Panc1 (cell line): ENCODE results near the gene CEACAM20.
"Not testable (repeated sequence)": the region's sequence is repeated elsewhere in the genome, so short reads cannot be mapped to it uniquely, and the experiment has no call there.

ENCODE experiments used
- POLR2AphosphoS5 ChIP-seq: IDR thresholded peaks from 2 replicates; pipeline ENCODE4 v1.6.1; 2012; ENCODE audit warnings: mild to moderate bottlenecking, low read depth, low read length, moderate library complexity
- SIN3A ChIP-seq: IDR thresholded peaks from 2 replicates; pipeline ENCODE4 v1.6.1; 2012; ENCODE audit warnings: low read depth, mild to moderate bottlenecking, low read length, moderate library complexity, borderline replicate concordance; ENCODE audit not compliant: insufficient read depth
- TCF7L2 ChIP-seq: IDR thresholded peaks from 2 replicates; pipeline ENCODE4 v1.6.1; 2011; ENCODE audit warnings: mild to moderate bottlenecking, low read depth, low read length, inconsistent platforms
- TF ChIP-seq, protein P1 (sequence below): fragments of 450-650 bp; IDR thresholded peaks from 2 replicates; pipeline ENCODE4 v1.5.1; 2017; ENCODE audit warnings: mild to moderate bottlenecking
- TF ChIP-seq, protein P2 (sequence below), 2 experiments: IDR thresholded peaks; 2 replicates each; pipeline ENCODE4 v1.6.1; 2011 to 2012; ENCODE audit warnings: low read depth in 2 of 2, control low read depth in 1 of 2, low read length in 1 of 2, mild to moderate bottlenecking in 1 of 2, moderate library complexity in 1 of 2; ENCODE audit not compliant: insufficient read depth in 1 of 2

GRCh38 chr19:44535361-44535760 is 5.9 kb upstream of the CEACAM20 start:
- TF ChIP-seq, protein P1, sequence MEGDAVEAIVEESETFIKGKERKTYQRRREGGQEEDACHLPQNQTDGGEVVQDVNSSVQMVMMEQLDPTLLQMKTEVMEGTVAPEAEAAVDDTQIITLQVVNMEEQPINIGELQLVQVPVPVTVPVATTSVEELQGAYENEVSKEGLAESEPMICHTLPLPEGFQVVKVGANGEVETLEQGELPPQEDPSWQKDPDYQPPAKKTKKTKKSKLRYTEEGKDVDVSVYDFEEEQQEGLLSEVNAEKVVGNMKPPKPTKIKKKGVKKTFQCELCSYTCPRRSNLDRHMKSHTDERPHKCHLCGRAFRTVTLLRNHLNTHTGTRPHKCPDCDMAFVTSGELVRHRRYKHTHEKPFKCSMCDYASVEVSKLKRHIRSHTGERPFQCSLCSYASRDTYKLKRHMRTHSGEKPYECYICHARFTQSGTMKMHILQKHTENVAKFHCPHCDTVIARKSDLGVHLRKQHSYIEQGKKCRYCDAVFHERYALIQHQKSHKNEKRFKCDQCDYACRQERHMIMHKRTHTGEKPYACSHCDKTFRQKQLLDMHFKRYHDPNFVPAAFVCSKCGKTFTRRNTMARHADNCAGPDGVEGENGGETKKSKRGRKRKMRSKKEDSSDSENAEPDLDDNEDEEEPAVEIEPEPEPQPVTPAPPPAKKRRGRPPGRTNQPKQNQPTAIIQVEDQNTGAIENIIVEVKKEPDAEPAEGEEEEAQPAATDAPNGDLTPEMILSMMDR, result not testable (repeated sequence)
- TF ChIP-seq SIN3A, TCF7L2, POLR2AphosphoS5: not testable (repeated sequence)
- TF ChIP-seq, protein P2, sequence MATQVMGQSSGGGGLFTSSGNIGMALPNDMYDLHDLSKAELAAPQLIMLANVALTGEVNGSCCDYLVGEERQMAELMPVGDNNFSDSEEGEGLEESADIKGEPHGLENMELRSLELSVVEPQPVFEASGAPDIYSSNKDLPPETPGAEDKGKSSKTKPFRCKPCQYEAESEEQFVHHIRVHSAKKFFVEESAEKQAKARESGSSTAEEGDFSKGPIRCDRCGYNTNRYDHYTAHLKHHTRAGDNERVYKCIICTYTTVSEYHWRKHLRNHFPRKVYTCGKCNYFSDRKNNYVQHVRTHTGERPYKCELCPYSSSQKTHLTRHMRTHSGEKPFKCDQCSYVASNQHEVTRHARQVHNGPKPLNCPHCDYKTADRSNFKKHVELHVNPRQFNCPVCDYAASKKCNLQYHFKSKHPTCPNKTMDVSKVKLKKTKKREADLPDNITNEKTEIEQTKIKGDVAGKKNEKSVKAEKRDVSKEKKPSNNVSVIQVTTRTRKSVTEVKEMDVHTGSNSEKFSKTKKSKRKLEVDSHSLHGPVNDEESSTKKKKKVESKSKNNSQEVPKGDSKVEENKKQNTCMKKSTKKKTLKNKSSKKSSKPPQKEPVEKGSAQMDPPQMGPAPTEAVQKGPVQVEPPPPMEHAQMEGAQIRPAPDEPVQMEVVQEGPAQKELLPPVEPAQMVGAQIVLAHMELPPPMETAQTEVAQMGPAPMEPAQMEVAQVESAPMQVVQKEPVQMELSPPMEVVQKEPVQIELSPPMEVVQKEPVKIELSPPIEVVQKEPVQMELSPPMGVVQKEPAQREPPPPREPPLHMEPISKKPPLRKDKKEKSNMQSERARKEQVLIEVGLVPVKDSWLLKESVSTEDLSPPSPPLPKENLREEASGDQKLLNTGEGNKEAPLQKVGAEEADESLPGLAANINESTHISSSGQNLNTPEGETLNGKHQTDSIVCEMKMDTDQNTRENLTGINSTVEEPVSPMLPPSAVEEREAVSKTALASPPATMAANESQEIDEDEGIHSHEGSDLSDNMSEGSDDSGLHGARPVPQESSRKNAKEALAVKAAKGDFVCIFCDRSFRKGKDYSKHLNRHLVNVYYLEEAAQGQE (IDR thresholded peaks at IDR 0.05; ENCODE audit: insufficient read depth in 1 of 2, low read depth in 2 of 2, low read length in 1 of 2), result not testable (repeated sequence)
